MG63 (cell line): ENCODE data around the gene CDC42. TPM values are rescaled to one million over a fixed set of nuclear protein-coding genes. Genes with fewer than 3 reads are reported as not detected.

Experiments used
- DNase-seq: peaks from one replicate; pipeline ENCODE4 v3.0.0-alpha.2; 2020
- H3K27me3 ChIP-seq: fragments of 250-450 bp; sonication (Bioruptor Pico); 2 replicates; pipeline ENCODE4 v1.5.1; 2020; ENCODE audit warnings: mild to moderate bottlenecking, moderate library complexity
- H3K36me3 ChIP-seq: fragments of 250-450 bp; sonication (Bioruptor Pico); 2 replicates; pipeline ENCODE4 v1.5.1; 2020; ENCODE audit warnings: mild to moderate bottlenecking, moderate library complexity
- H3K4me3 ChIP-seq: fragments of 250-450 bp; sonication (Bioruptor Pico); 2 replicates; pipeline ENCODE4 v1.5.1; 2020; ENCODE audit warnings: mild to moderate bottlenecking, moderate library complexity
- H3K9me3 ChIP-seq: fragments of 250-450 bp; sonication (Bioruptor Pico); 2 replicates; pipeline ENCODE4 v1.5.1; 2020; ENCODE audit warnings: mild to moderate bottlenecking, moderate library complexity
- total RNA-seq: library from RNA; depleted of rRNA; stranded (reverse); fragments of >200 nt; shearing (Covaris generic); gene quantifications from 2 replicates; pipeline ENCODE4 v1.2.3, GENCODE V29; 2014; ENCODE audit warnings: low replicate concordance

CDC42 gene
- total RNA-seq, 1 experiment from 2014 or later, result 317 TPM

- H3K27me3 ChIP-seq, result no peaks in the 10 kb centered on the region
- peak; percentile 39 for DNase-seq
- H3K4me3 ChIP-seq, result no peak overlapping the region
- peaks cover 65% of the 10 kb centered on the region for H3K36me3 ChIP-seq
- H3K9me3 ChIP-seq, result no peaks in the 10 kb centered on the region
Observed at GRCh38 chr1:22111620-22112019, 59.1 kb downstream of the CDC42 start.

GRCh38 chr1:22112554-22112953 lies 60.0 kb downstream of the CDC42 start:
- Histone ChIP-seq H3K27me3 (no peaks in the 10 kb centered on the region), H3K36me3 (peaks cover 59% of the 10 kb centered on the region), H3K4me3 (no peak overlapping the region), H3K9me3 (no peaks in the 10 kb centered on the region)
- DNase-seq, result no peak

GRCh38 chr1:22114083-22115012 lies 61.8 kb downstream of the CDC42 start:
- Histone ChIP-seq H3K4me3 (no peak overlapping the region), H3K27me3 (no peaks in the 10 kb centered on the region), H3K9me3 (no peaks in the 10 kb centered on the region), H3K36me3 (peaks cover 51% of the 10 kb centered on the region)
- DNase-seq, result no peak

GRCh38 chr1:22115286-22115685 lies 62.8 kb downstream of the CDC42 start:
- no peaks in the 10 kb centered on the region for H3K27me3 ChIP-seq
- peaks cover 46% of the 10 kb centered on the region for H3K36me3 ChIP-seq

GRCh38 chr1:22117238-22117637 lies 64.7 kb downstream of the CDC42 start:
- no peaks in the 10 kb centered on the region for H3K27me3 ChIP-seq
- no peak overlapping the region for H3K4me3 ChIP-seq
- no peak for DNase-seq
- peaks cover 37% of the 10 kb centered on the region for H3K36me3 ChIP-seq
- no peaks in the 10 kb centered on the region for H3K9me3 ChIP-seq

More at GRCh38 chr1:22115286-22115685, 62.8 kb downstream of the CDC42 start:
- H3K9me3 ChIP-seq, result no peaks in the 10 kb centered on the region
- H3K4me3 ChIP-seq, result no peak overlapping the region
- no peak for DNase-seq

- no peak overlapping the region for H3K4me3 ChIP-seq
- H3K27me3 ChIP-seq, result no peaks in the 10 kb centered on the region
- DNase-seq, result no peak
- peaks cover 31% of the 10 kb centered on the region for H3K36me3 ChIP-seq
- H3K9me3 ChIP-seq, result no peaks in the 10 kb centered on the region
Observed at GRCh38 chr1:22117851-22118250, 65.3 kb downstream of the CDC42 start.

- Histone ChIP-seq H3K36me3 (peaks cover 25% of the 10 kb centered on the region), H3K9me3 (no peaks in the 10 kb centered on the region), H3K4me3 (no peak overlapping the region), H3K27me3 (no peaks in the 10 kb centered on the region)
- no peak for DNase-seq
Observed at GRCh38 chr1:22118291-22118992, 65.9 kb downstream of the CDC42 start.

GRCh38 chr1:22119626-22120468 lies 67.3 kb downstream of the CDC42 start:
- Histone ChIP-seq H3K4me3 (no peak overlapping the region), H3K9me3 (no peaks in the 10 kb centered on the region), H3K36me3 (peaks cover 14% of the 10 kb centered on the region), H3K27me3 (no peaks in the 10 kb centered on the region)
- DNase-seq, result no peak

GRCh38 chr1:22120469-22120790 lies 67.9 kb downstream of the CDC42 start:
- Histone ChIP-seq H3K27me3 (no peaks in the 10 kb centered on the region), H3K9me3 (no peaks in the 10 kb centered on the region), H3K36me3 (peaks cover 11% of the 10 kb centered on the region), H3K4me3 (no peak overlapping the region)
- DNase-seq, result no peak

- Histone ChIP-seq H3K9me3 (no peaks in the 10 kb centered on the region), H3K27me3 (no peaks in the 10 kb centered on the region), H3K36me3 (peaks cover 9% of the 10 kb centered on the region), H3K4me3 (no peak overlapping the region)
- DNase-seq, result no peak
Observed at GRCh38 chr1:22121421-22121911, 69.0 kb downstream of the CDC42 start.

- Histone ChIP-seq H3K4me3 (no peak overlapping the region), H3K27me3 (no peaks in the 10 kb centered on the region), H3K36me3 (peaks cover 6% of the 10 kb centered on the region), H3K9me3 (no peaks in the 10 kb centered on the region)
- DNase-seq, result no peak
Observed at GRCh38 chr1:22122273-22123070, 70.0 kb downstream of the CDC42 start.

- no peaks in the 10 kb centered on the region for H3K27me3 ChIP-seq
- DNase-seq, result no peak
- peaks cover 2% of the 10 kb centered on the region; the same call in 1 of the 2 replicates for H3K36me3 ChIP-seq
- H3K9me3 ChIP-seq, result no peaks in the 10 kb centered on the region
- no peak overlapping the region for H3K4me3 ChIP-seq
Observed at GRCh38 chr1:22123071-22123390, 70.5 kb downstream of the CDC42 start.

- Histone ChIP-seq H3K4me3 (no peak overlapping the region), H3K27me3 (no peaks in the 10 kb centered on the region), H3K36me3 (no peaks in the 10 kb centered on the region; the same call in 1 of the 2 replicates), H3K9me3 (no peaks in the 10 kb centered on the region)
- DNase-seq, result no peak
Observed at GRCh38 chr1:22123901-22124404, 71.4 kb downstream of the CDC42 start.

- H3K9me3 ChIP-seq, result no peaks in the 10 kb centered on the region
- no peaks in the 10 kb centered on the region; the same call in 1 of the 2 replicates for H3K36me3 ChIP-seq
- DNase-seq, result no peak
- H3K4me3 ChIP-seq, result no peak overlapping the region
- no peaks in the 10 kb centered on the region for H3K27me3 ChIP-seq
Observed at GRCh38 chr1:22124592-22125229, 72.2 kb downstream of the CDC42 start.

- no peaks in the 10 kb centered on the region for H3K9me3 ChIP-seq
- no peaks in the 10 kb centered on the region for H3K27me3 ChIP-seq
- no peak for DNase-seq
- H3K4me3 ChIP-seq, result no peak overlapping the region
- no peaks in the 10 kb centered on the region; the same call in 1 of the 2 replicates for H3K36me3 ChIP-seq
Observed at GRCh38 chr1:22126531-22126930, 74.0 kb downstream of the CDC42 start.
